ENCODE measurements around the gene SAAL1. TPM values are rescaled to one million over a fixed set of nuclear protein-coding genes. Genes with fewer than 3 reads are reported as not detected.
A peak's percentile ranks its signal among the peaks of the same experiment; 100 is the strongest.
"Not testable (repeated sequence)": the region's sequence is repeated elsewhere in the genome, so short reads cannot be mapped to it uniquely, and the experiment has no call there.

SAAL1 gene
- total and polyA plus RNA-seq, 12 donors = 4.9 to 16.5 (median 7.1) TPM

DNA sequence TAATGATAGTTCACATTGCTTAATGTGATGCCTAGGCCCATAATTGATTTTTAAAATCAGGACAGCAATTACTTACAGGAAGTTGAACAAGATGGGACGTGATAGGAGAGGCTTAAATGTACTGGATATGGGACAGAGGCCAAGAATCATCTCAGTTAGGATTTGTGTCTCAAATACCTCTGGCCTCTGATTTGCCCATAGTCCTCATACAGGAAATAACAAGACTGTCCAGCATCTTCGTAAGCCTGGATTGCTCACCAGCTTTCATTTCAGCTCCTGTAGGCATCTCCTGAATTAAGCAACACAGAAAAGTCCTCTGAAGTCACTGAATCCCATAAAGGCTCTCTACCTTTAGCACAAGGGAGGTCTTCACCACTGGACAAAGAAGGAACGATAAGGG is 26.5 kb upstream of the SAAL1 start, which contains the start of gene MRGPRX3:
Gene MRGPRX3, plus strand, starts transcription at position 231 of the 400 bp plus-strand sequence. CDS start 4,632 bp downstream, outside the sequence.
- TF ChIP-seq CTCF (IDR thresholded peaks at IDR 0.05) = no peak
- H3K4me3 ChIP-seq = no peak within 1 kb of the TSS
- no peak for ATAC-seq
- no peaks in the 10 kb centered on the region for H3K4me1 ChIP-seq
- H3K9me3 ChIP-seq = no peaks in the 10 kb centered on the region
- H3K36me3 ChIP-seq = no peaks in the 10 kb centered on the region
- H3K27ac ChIP-seq = no peak within 1 kb of the TSS
- 43 to 57% methylated on average over 3 of the region's 3 CpGs for WGBS, 2 donors
- intact Hi-C loops (cut with DNase I) = no loop called here
- H3K27me3 ChIP-seq = peaks cover 0 to 32% (median 10%) of the 10 kb centered on the region in 7 donors
- DNase-seq = no peak

GRCh38 chr11:18131115-18131514 is 25.2 kb upstream of the SAAL1 start:
- H3K4me1 ChIP-seq; intact Hi-C loops (cut with DNase I); H3K4me3 ChIP-seq; H3K36me3 ChIP-seq; ATAC-seq; H3K27ac ChIP-seq; H3K9me3 ChIP-seq; DNase-seq: not testable (repeated sequence)
- peaks cover 0 to 30% (median 10%) of the 10 kb centered on the region in 7 donors for H3K27me3 ChIP-seq
- 87 to 90% methylated on average over 4 of the region's 4 CpGs for WGBS, 2 donors

GRCh38 chr11:18121331-18121828 is 15.5 kb upstream of the SAAL1 start:
- H3K36me3 ChIP-seq, H3K27me3 ChIP-seq, DNase-seq, H3K4me1 ChIP-seq, H3K27ac ChIP-seq, H3K4me3 ChIP-seq, H3K9me3 ChIP-seq, ATAC-seq: not testable (repeated sequence)
- WGBS, 2 donors = 83 to 85% methylated on average over 17 to 20 of the region's 20 CpGs
- intact Hi-C loops (cut with DNase I) = loop anchor here in 1 of 10 donors (10.0 kb wide), 1 partner anchor 613 kb away; no protein-coding TSS in a partner anchor

GRCh38 chr11:18115360-18116127 is 9.7 kb upstream of the SAAL1 start:
- peak; percentile 75 to 91 (median 84) for TF ChIP-seq CTCF (IDR thresholded peaks at IDR 0.05)
- Histone ChIP-seq H3K27me3 (peaks cover 0 to 31% (median 19%) of the 10 kb centered on the region in 7 donors), H3K9me3 (no peaks in the 10 kb centered on the region), H3K36me3 (no peaks in the 10 kb centered on the region), H3K4me3 (no peak overlapping the region), H3K27ac (no peak overlapping the region), H3K4me1 (no peaks in the 10 kb centered on the region)
- 2 to 4% methylated on average over 9 of the region's 9 CpGs for WGBS, 2 donors
- intact Hi-C loops (cut with DNase I) = loop anchor here in 4 of 10 donors (5.0 to 10.0 kb wide), 2 partner anchors 619 to 687 kb away; no protein-coding TSS in a partner anchor
- DNase-seq (peak in 1 of 2 donors; percentile 32), ATAC-seq (peak; percentile 65 to 82 (median 73))

DNA sequence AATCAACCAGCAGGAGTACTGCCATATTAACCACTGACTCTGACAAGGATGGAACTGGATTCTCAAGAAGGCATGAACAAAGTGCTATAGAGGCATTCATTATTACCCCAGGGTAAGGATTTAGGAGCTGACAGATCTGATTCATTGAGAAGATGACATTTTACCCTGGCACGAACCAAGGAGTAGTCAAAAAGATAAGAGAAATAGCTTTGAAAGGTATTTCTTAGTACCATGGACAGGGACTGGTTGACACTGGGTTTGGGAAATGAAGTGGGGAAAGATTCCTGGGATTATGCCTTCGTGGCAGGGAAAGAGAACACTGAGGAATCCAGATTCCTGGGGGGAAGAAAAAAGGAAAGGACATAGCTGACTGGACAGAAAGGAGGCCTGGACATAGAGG is 5.1 kb upstream of the SAAL1 start:
- Histone ChIP-seq H3K27me3 (peaks cover 0 to 40% (median 21%) of the 10 kb centered on the region in 7 donors), H3K27ac (no peak overlapping the region), H3K4me1 (peaks cover 0 to 7% (median 0%) of the 10 kb centered on the region in 9 donors), H3K4me3 (no peak overlapping the region), H3K36me3 (no peaks in the 10 kb centered on the region), H3K9me3 (no peaks in the 10 kb centered on the region)
- no peak for TF ChIP-seq CTCF (IDR thresholded peaks at IDR 0.05)
- WGBS, 2 donors = 8 to 12% methylated on average over 2 of the region's 2 CpGs
- DNase-seq = no peak
- intact Hi-C loops (cut with DNase I) = loop anchor here in 3 of 10 donors (10.0 kb wide), 1 partner anchor 624 kb away; no protein-coding TSS in a partner anchor
- ATAC-seq = no peak
